ENCODE results near the gene APOC3.

Gene APOC3

DNA sequence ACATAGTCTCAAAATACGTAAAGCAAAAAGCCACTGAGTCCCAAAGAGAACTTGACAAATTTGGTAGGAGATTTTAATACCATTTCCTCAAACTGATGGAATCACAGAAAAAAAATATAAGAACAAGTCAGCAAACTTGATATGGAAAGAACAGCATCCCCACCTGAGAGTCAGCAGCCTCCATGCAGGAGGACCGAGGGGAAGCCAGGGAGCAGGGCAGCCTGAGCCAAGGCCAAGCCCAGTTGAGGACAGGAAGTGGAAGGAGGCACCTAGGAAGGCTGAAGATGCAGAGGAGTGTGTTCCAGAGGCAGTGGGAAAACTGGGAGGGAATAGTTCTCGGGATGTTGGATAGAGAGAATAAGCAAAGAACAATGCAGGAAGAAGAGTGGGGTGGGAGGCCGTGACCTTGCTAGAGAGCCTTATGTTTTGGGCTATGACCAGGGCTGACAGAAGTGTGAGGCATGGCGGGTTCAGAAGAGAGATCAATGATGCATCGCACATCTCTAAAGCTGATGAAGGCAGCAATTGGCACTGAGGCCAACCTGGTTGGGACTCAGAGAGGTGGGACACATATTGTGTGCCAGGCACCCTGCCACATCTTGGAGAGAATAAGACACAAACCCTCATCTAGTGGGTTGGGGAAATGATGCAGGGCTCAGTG, 22.0 kb upstream of the APOC3 start:
- no peak for DNase-seq

GRCh38 chr11:116808262-116809175, 21.2 kb upstream of the APOC3 start:
- no peak for DNase-seq

GRCh38 chr11:116811194-116811593, 18.5 kb upstream of the APOC3 start:
- no peak for DNase-seq

DNA sequence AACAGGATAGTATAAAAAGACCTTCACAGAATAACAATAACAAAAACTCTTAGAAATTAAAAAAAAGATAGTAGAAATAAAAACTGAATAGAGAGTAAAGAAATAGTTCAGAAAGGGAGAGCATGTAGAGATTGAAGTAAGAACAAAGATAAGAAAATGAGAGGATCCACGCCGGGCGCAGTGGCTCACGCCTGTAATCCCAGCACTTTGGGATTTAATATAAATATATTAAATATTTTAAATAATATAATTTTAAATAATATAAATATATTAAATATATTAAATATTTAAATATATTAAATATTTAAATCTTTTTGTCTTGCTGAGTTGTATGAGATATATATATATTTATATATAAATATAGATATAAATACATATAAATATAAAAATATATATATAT, 17.6 kb upstream of the APOC3 start:
- DNase-seq: no peak

- no peak for DNase-seq
These were observed 16.5 kb upstream of the APOC3 start for GRCh38 chr11:116813170-116813569.

DNA sequence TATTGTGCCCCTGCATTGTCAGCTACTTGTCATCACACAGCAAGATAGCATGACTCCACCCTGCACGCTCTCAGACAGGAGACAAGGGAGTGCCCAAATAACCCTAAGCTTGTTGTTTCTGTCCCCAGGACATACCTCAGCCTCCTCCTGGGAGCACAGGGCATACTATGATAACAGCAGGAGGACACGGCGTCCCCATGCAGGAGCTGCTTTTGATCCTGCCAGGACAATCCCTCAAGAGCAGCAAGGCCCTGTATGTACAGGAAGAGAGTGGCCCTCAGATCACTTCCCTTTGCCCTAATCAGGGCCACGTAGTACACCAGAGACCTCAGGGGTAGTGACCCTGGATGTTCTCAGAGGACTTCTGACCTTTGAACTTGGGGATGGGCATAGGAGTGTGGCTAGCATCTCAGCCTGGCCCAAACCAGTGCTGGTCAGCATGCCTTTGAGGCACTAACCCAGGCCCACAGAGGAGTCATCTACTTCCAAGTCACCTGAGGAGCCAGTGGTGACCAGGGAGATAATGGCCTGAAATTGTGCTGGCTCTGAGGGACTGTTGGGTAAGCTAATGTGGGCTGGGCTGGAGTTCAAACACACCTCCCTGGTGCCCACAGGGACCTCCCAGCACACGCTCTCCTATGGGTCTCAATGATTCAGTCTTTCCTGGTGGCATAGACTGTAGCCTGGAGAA, 15.8 kb upstream of the APOC3 start:
- DNase-seq: no peak

DNA sequence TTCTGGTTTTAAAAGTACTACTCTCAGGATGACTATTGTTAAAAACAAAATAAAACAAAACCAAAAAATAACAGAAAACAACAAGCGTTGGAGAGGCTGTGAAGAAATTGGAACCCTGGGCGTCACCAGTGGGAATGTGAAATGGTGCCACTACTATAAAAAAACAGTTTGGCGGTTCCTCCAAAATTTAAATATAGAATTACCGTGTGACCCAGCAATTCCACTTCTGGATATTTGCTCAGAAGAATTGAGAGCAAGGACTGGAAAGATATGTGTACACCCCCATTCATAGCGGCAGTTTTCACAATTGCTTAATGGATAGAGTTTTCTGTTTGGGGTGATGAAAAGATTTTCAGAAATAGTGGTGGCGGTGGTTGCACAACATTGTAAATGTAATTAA, 15.2 kb upstream of the APOC3 start:
- no peak for DNase-seq

GRCh38 chr11:116819049-116819448, 10.7 kb upstream of the APOC3 start:
- no peak for DNase-seq

GRCh38 chr11:116821050-116821918, 8.4 kb upstream of the APOC3 start:
- no peak for DNase-seq

DNA sequence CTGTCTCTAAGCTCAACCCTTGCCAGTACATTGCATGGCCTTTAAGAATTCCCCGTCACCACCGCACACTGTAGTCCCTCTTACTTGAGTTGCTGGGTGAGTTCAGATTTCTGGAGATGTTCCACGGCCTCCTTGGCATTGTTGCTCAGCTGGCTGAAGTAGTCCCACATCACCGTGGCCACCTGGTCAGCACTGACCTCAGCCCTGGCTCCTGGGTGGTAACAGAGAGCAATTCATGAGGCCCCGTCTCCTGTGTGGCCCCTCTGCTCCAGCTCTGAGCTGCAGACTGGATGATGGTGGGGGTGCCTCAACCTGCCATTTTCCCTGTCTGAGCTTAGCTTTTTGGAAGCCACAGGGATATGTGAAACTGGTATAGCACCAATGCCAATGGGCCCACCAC, 7.1 kb upstream of the APOC3 start:
- DNase-seq: no peak

DNA sequence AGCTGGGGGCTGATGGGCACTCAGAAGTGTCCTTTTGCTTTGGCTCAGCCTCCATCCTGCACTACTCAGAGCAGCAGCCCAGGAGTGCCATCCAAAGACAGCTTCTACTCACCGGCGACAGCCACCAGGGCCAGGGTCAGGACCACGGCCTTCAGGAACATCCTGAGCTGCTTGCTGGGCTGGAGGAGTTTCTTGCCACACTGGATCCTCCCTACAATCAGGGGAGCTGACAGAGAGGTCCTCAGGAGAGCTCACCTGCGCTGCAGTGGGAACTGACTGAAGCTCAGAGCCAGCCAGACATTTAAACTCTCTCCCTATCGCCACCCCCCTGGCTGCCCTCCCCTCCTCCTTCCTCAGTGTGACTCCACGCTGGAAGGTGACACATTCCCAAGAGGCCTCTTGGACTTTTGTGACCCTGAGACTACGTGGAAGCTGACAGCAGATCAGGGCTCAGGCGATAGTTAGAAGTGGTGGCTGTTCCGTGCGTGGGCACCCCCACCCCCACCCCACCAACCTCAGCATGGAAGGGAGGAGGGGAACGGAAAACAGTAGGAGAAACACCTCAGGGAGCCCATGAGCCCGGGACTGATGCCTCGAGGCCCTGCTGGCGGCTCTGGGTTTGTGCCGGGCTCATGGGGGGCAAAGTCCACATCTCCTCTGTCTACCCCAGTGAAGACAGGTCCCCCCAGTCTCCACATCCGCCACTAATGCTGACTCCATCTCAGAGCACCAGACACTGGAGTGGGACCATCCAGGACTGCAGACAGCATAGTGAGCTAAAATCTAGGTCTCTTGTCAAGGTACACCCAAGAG, 6.5 kb upstream of the APOC3 start, which contains the start of gene APOA4:
Gene APOA4, minus strand, starts transcription at position 274 of the 813 bp plus-strand sequence. Its CDS starts 113 bp downstream, at position 161.
- DNase-seq: no peak

DNA sequence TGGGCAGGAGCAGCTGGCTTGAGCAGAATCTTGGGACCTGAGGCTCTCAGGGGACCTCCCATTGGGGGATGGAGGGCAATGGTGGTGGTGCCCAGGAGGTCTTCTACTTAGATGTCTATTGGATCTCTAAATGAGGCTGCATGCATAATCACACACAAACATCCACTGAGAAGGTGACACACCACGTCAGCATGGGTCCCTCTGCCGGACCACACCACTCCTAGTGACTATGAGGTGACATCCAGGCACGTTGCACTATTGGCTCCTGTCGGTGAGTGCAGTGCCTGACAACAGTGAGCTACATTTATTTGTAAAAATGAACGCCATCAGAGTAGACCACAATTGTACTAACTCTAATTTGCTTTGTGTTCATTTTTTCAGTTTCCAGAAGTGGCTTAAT, 4.3 kb upstream of the APOC3 start:
- no peak for DNase-seq

- no peak for DNase-seq
These were observed 3.6 kb upstream of the APOC3 start for GRCh38 chr11:116825854-116826750.

DNA sequence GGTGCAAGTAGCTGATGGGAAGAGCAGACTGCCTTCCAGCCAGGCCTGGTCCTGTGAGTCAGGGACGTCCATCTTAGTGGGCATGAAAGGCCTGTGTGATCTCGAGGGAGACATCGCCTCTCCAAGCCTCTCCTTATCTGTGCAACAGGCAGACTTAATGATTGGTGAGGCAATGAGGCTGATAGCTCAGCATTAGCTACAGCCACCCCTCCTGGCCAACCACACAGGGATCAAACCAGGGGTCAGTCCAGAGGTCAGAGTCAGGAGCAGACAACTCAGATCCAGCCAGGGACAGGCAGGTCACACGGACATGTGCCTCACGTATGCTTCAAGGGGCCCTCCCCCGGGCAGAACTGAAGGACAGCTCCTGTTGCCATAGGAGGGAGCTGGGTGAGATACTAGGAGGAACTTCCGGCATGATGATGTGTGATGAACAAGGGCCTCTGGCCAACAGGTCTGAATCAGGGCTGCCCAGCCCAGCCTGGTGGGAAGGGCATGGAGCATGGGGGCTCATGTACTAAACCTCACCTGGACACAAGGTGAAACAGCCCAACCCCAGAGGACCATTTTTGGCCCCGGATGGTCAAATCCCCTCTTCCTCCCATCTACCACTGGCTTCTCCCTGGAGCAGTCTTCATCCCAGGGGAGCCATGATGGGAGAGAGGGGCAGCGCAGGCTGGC, 2.8 kb upstream of the APOC3 start:
- DNase-seq: no peak

GRCh38 chr11:116827461-116827860, 2.2 kb upstream of the APOC3 start:
- no peak for DNase-seq

- DNase-seq: no peak
These were observed 829 bp upstream of the APOC3 start for GRCh38 chr11:116828632-116829524.

GRCh38 chr11:116830184-116830912, 641 bp downstream of the APOC3 start:
- DNase-seq: no peak

GRCh38 chr11:116831790-116832349, 2.2 kb downstream of the APOC3 start:
- DNase-seq: no peak
